ENCODE results near the gene ULK4. TPM values are rescaled to one million over a fixed set of nuclear protein-coding genes. Genes with fewer than 3 reads are reported as not detected.

The ULK4 gene
- total and polyA plus RNA-seq, 2 of the 8 experiments (the other 6 are each of a cell fraction or from before 2014, with no cell fraction given): 3.0 to 10.8 TPM

- Histone ChIP-seq H3K14ac (ENCODE audit: insufficient read length) (no peak overlapping the region), H2BK120ac (replicated peaks; ENCODE audit: low read depth, low read length) (no peak overlapping the region), H3K56ac (replicated peaks; ENCODE audit: insufficient read length, low read depth, low read length) (no peak overlapping the region), H2BK15ac (ENCODE audit: low read length) (no peak overlapping the region), H3K79me2 (ENCODE audit: control insufficient read depth in 1 of 2, insufficient read depth in 2 of 2, low read length in 2 of 2) (no peaks in the 10 kb centered on the region), H3K18ac (ENCODE audit: extremely low read depth, low read length) (no peak overlapping the region), H3K27me3 (replicated peaks in 1 of 4; ENCODE audit: control insufficient read depth in 3 of 4, extremely low read depth in 1 of 4, insufficient read depth in 3 of 4, low read length in 3 of 4) (no peaks in the 10 kb centered on the region), H3K36me3 (ENCODE audit: control insufficient read depth in 2 of 4, insufficient read depth in 4 of 4, low read length in 3 of 4) (no peaks in the 10 kb centered on the region), H3K27ac (ENCODE audit: low read depth, low read length) (no peak overlapping the region), H3K4me3 (ENCODE audit: extremely low read depth in 1 of 4, insufficient read depth in 2 of 4, low read depth in 3 of 4, low read length in 4 of 4) (no peak overlapping the region), H3K23me2 (ENCODE audit: low read depth, low read length) (no peaks in the 10 kb centered on the region), H2AK5ac (ENCODE audit: low read depth, low read length) (no peak overlapping the region), H3K9ac (replicated peaks in 1 of 4; ENCODE audit: extremely low read depth in 1 of 4, low read depth in 3 of 4, low read length in 3 of 4) (no peak overlapping the region), H4K91ac (replicated peaks; ENCODE audit: insufficient read length, low read length) (no peak overlapping the region), H2BK12ac (ENCODE audit: low read depth, low read length) (no peak overlapping the region), H4K8ac (ENCODE audit: extremely low read depth, insufficient read depth, low read length) (no peak overlapping the region), H3K79me1 (ENCODE audit: low read depth, low read length) (no peaks in the 10 kb centered on the region), H4K20me1 (replicated peaks in 1 of 2; ENCODE audit: control insufficient read depth in 1 of 2, insufficient read depth in 2 of 2, low read length in 2 of 2) (no peaks in the 10 kb centered on the region), H3K4me1 (replicated peaks in 1 of 4; ENCODE audit: control insufficient read depth in 3 of 4, insufficient read depth in 4 of 4, low read length in 3 of 4) (no peaks in the 10 kb centered on the region), H4K5ac (ENCODE audit: insufficient read length, low read depth, low read length) (no peak overlapping the region), H3K23ac (ENCODE audit: insufficient read length) (no peak overlapping the region), H3K4ac (replicated peaks; ENCODE audit: insufficient read length, low read depth, low read length) (no peak overlapping the region), H2AFZ (ENCODE audit: low read length) (no peak overlapping the region), H3K9me3 (ENCODE audit: insufficient read depth in 2 of 2, low read depth in 1 of 2, low read length in 1 of 2) (no peaks in the 10 kb centered on the region), H2BK5ac (ENCODE audit: low read depth, low read length) (no peak overlapping the region), H3K4me2 (ENCODE audit: insufficient read depth in 1 of 2, low read depth in 2 of 2, low read length in 2 of 2) (no peak overlapping the region), H2BK20ac (ENCODE audit: low read length) (no peak overlapping the region)
- FAIRE-seq (no peak), DNase-seq (ENCODE audit: low read depth in 1 of 2, low spot score in 2 of 2) (no peak)
- CTCF ChIA-PET (ENCODE audit: partially characterized antibody): interaction anchor here (0.7 to 1.2 kb wide), 3 partner anchors 9 to 147 kb away, joined by 3 to 5 read pairs (median 3); no protein-coding TSS in a partner anchor
- POLR2A ChIA-PET (ENCODE audit: partially characterized antibody): interaction anchor here (0.6 kb wide), 1 partner anchor 1407 kb away, joined by 3 read pairs; the partner anchor contains the start of gene EIF1B
- 96% methylated on average over 1 of the region's 1 CpG; no CpG with 5 or more reads in 1 of the 2 experiments for WGBS, 2 experiments (ENCODE audit: extremely low coverage in 1 of 2, insufficient coverage in 1 of 2, insufficient read length in 1 of 2, insufficient replicate concordance in 2 of 2, low coverage in 1 of 2, low lambda C conversion rate in 2 of 2, missing lambda C conversion rate in 1 of 2)
- TF ChIP-seq SIRT6 (IDR thresholded peaks at IDR 0.05; ENCODE audit: low read length) (no peak), HDAC2 (IDR thresholded peaks at IDR 0.05; ENCODE audit: borderline replicate concordance in 1 of 2, low read depth in 2 of 2, low read length in 2 of 2) (no peak), RXRA (IDR thresholded peaks at IDR 0.05; ENCODE audit: insufficient read depth, low read depth, low read length) (no peak), ATF2 (IDR thresholded peaks at IDR 0.05; ENCODE audit: low read length) (no peak), NRF1 (IDR thresholded peaks at IDR 0.05; ENCODE audit: low read depth, low read length) (no peak), BACH1 (IDR thresholded peaks at IDR 0.05; ENCODE audit: low read length) (no peak), SIN3A (conservative IDR thresholded peaks at IDR 0.05 in 1 of 2, IDR thresholded peaks at IDR 0.05 in 1 of 2; ENCODE audit: low read depth in 1 of 2, low read length in 2 of 2) (no peak), SP4 (IDR thresholded peaks at IDR 0.05; ENCODE audit: low read length) (no peak), GABPA (IDR thresholded peaks at IDR 0.05; ENCODE audit: borderline replicate concordance, insufficient read depth, low read length) (no peak), CBX8 (IDR thresholded peaks at IDR 0.05; ENCODE audit: borderline replicate concordance, low read depth, low read length) (no peak), EZH2 (IDR thresholded peaks at IDR 0.05; ENCODE audit: low read depth, low read length, severe bottlenecking) (no peak), CTBP2 (IDR thresholded peaks at IDR 0.05; ENCODE audit: borderline replicate concordance, insufficient read depth, insufficient read length, low read length) (no peak)
Observed at GRCh38 chr3:41716471-41716870, 245.4 kb downstream of the ULK4 start.

Data from H1 (cell line).